Measurements from ENCODE around the gene DENND4C.

- peak; percentile 32 for TF ChIP-seq CTCF (IDR thresholded peaks at IDR 0.05)
- no peak for TF ChIP-seq ZFX (IDR thresholded peaks at IDR 0.05; ENCODE audit: borderline replicate concordance)
Measured at GRCh38 chr9:19408693-19409400, 178.4 kb downstream of the DENND4C start, which contains the start of gene ACER2.

All from 22Rv1 (cell line).